ENCODE measurements around the gene GPN1.

GPN1 gene

DNA sequence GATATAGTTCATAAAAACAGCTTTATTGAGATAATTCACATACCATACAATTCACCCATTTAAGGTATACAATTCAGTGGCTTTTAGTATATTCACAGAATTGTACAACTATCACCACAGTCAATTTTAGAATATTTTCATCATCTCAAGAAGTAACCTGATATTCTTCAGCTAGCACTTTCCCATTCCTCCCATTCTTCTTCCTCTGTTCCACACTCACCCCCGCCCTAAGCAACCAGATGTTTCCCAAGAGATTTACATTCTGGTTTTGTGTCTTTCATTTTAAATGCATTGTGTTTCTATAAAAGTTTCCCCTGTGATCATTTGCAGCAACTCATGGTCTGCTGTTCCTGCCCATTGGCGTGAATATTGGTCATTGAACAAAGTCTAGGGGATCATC lies 5.4 kb downstream of the GPN1 start:
- H3K4me3 ChIP-seq (ENCODE audit: low read depth, low read length), result no peak overlapping the region
- TF ChIP-seq CTCF (IDR thresholded peaks at IDR 0.05; ENCODE audit: low read depth, low read length, missing control alignments), result no peak
- DNase-seq (ENCODE audit: low read depth), result no peak

DNA sequence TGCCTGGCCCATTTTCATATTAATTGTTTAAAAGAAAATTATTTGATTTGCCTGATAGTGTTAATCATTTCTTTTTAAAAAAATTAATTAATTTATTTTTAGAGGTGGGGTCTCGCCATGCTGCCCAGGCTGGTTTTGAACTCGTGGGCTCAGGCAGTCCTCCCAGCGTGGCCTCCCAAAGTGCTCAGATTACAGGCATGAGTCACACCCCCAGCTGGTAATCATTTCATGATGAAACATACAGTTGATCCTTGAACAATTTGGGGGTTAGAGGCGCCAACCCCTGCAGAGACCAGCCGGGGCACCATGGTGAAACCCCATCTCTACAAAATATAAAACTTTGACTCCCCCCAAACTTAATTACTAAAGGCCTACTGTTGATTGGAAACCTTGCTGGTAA lies 7.9 kb downstream of the GPN1 start:
- H3K4me3 ChIP-seq (ENCODE audit: low read depth, low read length), result no peak overlapping the region
- DNase-seq (ENCODE audit: low read depth), result no peak
- no peak for TF ChIP-seq CTCF (IDR thresholded peaks at IDR 0.05; ENCODE audit: low read depth, low read length, missing control alignments)

DNA sequence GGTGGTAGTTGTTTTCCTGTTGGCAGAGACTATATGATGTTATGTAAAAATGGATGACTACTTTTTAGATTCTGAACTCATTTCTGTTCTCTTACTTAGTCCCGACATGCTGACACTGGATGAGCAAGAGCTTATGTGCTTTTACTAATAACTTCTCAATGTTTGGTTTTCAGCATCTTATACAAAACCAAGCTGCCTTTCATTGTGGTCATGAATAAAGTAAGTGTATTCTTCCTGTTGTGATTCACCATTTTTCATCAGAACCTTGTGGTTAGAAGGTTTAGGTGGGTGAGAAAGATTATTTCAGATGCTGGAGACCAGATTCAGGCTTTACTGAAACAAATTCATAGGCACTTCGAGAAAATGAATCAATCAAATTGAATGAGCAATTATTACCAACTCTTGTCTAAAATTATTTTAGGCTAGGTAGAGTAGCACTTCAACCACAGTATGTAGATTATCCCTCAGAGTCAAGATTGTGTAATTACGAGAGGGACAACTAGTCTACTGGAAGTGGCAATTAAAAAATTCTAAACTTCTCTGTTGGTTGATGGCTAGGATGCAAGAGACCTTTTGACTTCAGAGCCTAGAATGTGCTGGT lies 9.3 kb downstream of the GPN1 start:
- DNase-seq (ENCODE audit: low read depth), result no peak
- TF ChIP-seq CTCF (IDR thresholded peaks at IDR 0.05; ENCODE audit: low read depth, low read length, missing control alignments), result no peak

DNA sequence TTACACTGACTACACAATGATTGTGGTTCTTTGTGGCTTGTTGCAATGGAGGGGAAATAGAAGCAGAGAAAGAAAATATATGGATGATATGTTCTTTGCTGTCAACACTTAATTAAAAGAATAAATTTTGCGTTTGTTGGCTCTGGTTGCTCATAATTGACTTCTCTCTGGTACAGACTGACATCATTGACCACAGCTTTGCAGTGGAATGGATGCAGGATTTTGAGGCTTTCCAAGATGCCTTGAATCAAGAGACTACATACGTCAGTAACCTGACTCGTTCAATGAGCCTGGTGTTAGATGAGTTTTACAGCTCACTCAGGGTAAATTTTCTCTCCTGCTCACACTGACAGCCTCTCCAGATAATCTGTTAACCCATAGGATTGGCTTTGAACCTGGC lies 9.9 kb downstream of the GPN1 start:
- DNase-seq (ENCODE audit: low read depth), result no peak
- TF ChIP-seq CTCF (IDR thresholded peaks at IDR 0.05; ENCODE audit: low read depth, low read length, missing control alignments), result no peak
- H3K4me3 ChIP-seq (ENCODE audit: low read depth, low read length), result no peak overlapping the region

More for the DNA sequence above, 9.3 kb downstream of the GPN1 start:
- H3K4me3 ChIP-seq (ENCODE audit: low read depth, low read length), result no peak overlapping the region

DNA sequence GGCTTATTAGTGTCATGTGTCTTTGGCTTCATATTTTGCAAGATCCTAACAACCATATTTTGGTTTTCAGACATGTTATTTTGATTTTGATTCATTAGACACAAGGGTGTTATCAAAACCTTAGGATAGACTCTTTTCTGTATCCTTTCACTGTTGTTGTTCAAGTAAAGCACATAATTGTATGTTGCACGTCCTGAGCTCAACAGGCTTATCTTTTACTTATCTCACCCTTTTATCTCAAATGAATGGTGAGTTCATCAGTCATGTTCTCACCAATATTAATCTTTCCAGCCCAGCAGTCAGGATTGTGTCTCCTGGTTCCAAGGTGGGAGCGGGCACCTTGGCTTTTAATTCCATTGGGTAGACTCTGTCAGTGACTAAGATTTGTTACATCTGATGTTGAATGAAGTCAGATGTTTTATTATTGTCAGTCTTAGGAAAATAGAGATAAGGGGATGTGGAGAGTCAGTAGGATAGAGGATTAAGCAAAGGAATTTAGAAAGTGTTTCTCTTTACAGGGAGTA lies 11.9 kb downstream of the GPN1 start:
- TF ChIP-seq CTCF (IDR thresholded peaks at IDR 0.05; ENCODE audit: low read depth, low read length, missing control alignments), result no peak

DNA sequence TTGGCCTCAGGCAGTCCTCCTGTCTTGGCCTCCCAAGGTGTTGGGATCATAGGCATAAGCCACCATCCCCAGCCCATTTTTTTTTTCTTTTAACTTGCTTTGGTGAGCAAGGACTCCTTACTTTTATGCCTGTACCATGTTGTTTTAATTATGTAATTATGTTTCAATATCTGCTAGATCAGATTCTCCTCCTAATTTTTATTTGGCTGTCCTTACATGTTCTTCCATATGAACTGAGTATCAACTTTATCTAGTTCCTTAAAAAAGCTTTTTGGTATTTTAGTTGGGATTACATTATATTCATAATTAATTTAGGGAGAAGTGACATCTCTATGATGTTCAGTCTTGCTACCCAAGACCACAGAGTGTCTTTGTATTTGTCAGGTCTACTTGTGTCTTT lies 16.3 kb downstream of the GPN1 start:
- H3K4me3 ChIP-seq (ENCODE audit: low read depth, low read length), result no peak overlapping the region
- no peak for TF ChIP-seq CTCF (IDR thresholded peaks at IDR 0.05; ENCODE audit: low read depth, low read length, missing control alignments)

More for the DNA sequence above, 11.9 kb downstream of the GPN1 start:
- no peak overlapping the region for H3K4me3 ChIP-seq (ENCODE audit: low read depth, low read length)
- no peak for DNase-seq (ENCODE audit: low read depth)

DNA sequence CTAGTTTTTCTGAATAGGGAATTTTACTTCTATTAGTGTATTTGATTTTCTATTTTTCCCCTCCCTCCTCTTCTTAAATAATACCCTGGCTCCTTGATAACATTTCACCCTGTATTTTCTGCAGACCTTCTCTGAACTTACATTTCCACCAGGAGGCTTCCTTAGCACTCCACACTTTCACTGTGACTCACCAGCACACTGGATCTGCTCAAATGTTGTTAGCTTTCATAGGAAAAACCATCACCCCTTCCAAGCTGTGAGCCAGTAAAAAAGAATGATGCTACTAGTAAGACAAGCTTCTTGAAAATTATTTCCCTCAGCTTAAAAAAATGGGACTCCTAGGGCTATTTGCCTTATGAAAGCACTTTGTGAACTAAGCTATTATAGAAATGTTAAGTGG lies 18.4 kb downstream of the GPN1 start:
- DNase-seq (ENCODE audit: low read depth), result no peak
- TF ChIP-seq CTCF (IDR thresholded peaks at IDR 0.05; ENCODE audit: low read depth, low read length, missing control alignments), result no peak
- no peak overlapping the region for H3K4me3 ChIP-seq (ENCODE audit: low read depth, low read length)

More for the DNA sequence above, 16.3 kb downstream of the GPN1 start:
- DNase-seq (ENCODE audit: low read depth), result no peak

Measured in GM12864 (cell line).